Placental pericyte (primary cell): ENCODE data around the gene ITGB7. TPM values are rescaled to one million over a fixed set of nuclear protein-coding genes. Genes with fewer than 3 reads are reported as not detected.

ENCODE experiments used
- small RNA-seq: library from RNA; depleted of rRNA; stranded (forward); fragments of <200 nt; gene quantifications from one replicate; pipeline ENCODE3, GENCODE V24; 2012; ENCODE audit warnings: low replicate concordance
- total RNA-seq: library from RNA; depleted of rRNA; stranded (reverse); fragments of >200 nt; gene quantifications from 2 replicates; pipeline ENCODE4 v1.2.3, GENCODE V29; 2012

The ITGB7 gene
- total RNA-seq: under 0.01 and 0.29 TPM in 2 replicates

GRCh38 chr12:53207042-53207441 lies at the start of gene ITGB7:
Gene ITGB7 (minus strand): TSS chr12:53207251. CDS start chr12:53200443, 6,808 bp downstream.

DNA sequence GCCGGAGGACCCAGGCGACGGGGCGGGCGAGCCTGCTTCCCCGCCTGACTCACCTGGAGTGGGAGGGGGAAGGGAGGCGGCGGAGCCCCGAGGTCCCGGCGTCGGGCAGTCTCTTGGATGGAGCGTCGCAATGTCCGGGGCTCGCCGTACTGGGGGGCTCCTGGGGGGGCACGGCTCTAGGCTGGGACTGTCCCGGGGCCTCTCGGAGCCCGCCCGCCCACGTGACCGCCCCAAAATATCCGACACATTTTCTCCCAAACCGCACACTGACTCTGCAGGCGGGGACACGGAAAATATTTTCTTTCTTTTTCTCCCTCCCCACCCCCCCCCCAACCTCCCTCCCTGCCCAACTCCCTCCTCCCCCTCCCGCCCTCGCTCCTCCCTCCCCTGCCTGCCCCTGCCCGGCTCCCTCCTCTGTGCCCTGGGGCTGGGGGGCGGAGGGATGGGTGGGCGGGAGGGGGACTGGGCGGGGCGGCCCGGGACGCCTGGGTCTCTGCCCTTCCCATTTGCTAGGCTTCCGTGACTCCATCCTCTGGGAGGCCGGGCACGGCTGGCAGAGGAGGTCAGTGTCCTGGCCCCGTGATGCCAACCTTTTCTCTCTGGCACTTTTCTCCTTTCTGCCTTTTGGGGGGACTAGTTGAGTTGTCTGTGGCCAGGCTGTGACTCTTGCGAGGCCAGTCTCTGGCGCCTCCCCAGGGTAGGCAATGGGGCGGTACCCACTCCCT lies 25.0 kb upstream of the ITGB7 start, which contains the start of gene RARG:
Gene RARG, minus strand, starts transcription at position 289 of the 725 bp plus-strand sequence. CDS start 4,664 bp downstream, outside the sequence.

DNA sequence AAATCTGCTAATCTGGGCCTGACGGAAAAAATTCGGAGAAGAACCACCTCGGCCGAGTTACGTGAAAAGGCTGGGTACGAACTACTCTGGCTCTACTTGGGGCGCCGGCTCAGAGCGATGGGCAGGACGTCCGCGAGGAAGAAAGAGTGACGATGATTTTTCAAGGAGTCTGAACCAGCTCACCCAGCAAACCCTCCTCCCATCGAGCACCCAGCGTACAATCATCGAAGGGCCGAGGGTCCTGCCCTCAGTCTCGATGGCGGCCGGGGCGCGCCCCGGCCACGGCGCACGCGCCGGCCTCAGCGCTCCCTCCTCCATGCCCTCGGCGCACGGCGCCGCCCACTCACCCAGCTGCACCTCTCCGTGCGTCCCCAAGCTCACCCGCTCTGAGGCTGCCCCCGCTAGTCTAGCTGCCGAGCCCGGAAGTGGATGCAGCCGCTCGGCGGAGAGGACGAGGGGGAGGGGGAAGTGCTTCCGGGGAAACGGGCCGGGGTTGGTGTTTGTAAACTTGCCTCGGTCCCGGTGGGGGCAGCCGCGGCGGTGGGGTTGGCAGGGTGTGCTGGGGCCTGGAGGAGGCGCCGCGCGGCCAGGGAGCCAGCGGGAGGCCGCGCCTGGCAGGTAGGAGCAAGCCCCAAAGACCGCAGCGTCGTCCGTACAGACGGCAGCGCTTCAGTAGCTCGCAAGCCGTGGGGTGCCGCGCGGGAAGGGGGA lies 26.7 kb downstream of the ITGB7 start, which contains the start of the genes CSAD and ZNF740:
Gene CSAD, minus strand, starts transcription at position 706 of the 711 bp plus-strand sequence. CDS start 7,455 bp downstream, outside the sequence.
Gene ZNF740, plus strand, starts transcription at position 503 of the 711 bp plus-strand sequence. CDS start 1,262 bp downstream, outside the sequence.

Small RNAs within 50 kb of the gene (small RNA-seq; reads per million reads assigned to genes)
- not detected for gene HIGD1AP1

Other genes with a start within 250 kb of the ITGB7 start
- 649 and 1,935 TPM in 2 replicates for gene EIF4B, start 200.8 kb downstream of the ITGB7 start, total RNA-seq
- gene TNS2, start 157.2 kb downstream of the ITGB7 start, total RNA-seq: 33.7 and 50.1 TPM in 2 replicates
- 19.9 and 35.5 TPM in 2 replicates for gene SPRYD3, start 127.9 kb downstream of the ITGB7 start, total RNA-seq
- 160 and 250 TPM in 2 replicates for gene IGFBP6, start 109.6 kb downstream of the ITGB7 start, total RNA-seq
- gene SOAT2, start 103.8 kb downstream of the ITGB7 start, total RNA-seq: not detected in 2 replicates
- gene ZNF740, start 26.5 kb downstream of the ITGB7 start, total RNA-seq: 8.6 and 15.5 TPM in 2 replicates
- 3.5 and 5.9 TPM in 2 replicates for gene CSAD, start 26.3 kb downstream of the ITGB7 start, total RNA-seq
- 18.2 and 23.9 TPM in 2 replicates for gene RARG, start 25.0 kb upstream of the ITGB7 start, total RNA-seq
- gene ESPL1, start 61.0 kb upstream of the ITGB7 start, total RNA-seq: 0.66 and 19.0 TPM in 2 replicates
- gene PFDN5, start 88.3 kb upstream of the ITGB7 start, total RNA-seq: 180 and 363 TPM in 2 replicates
- gene MYG1, start 92.4 kb upstream of the ITGB7 start, total RNA-seq: 53.1 and 74.2 TPM in 2 replicates
- gene AAAS, start 114.4 kb upstream of the ITGB7 start, total RNA-seq: 39.4 and 64.6 TPM in 2 replicates
- gene SP7, start 129.1 kb upstream of the ITGB7 start, total RNA-seq: not detected in 2 replicates
- gene SP1, start 172.9 kb upstream of the ITGB7 start, total RNA-seq: 40.3 and 62.7 TPM in 2 replicates
- 0.44 TPM in 1 of 2 replicates, not detected in the other for gene AMHR2, start 216.6 kb upstream of the ITGB7 start, total RNA-seq
- 58.6 and 60.4 TPM in 2 replicates for gene PRR13, start 234.5 kb upstream of the ITGB7 start, total RNA-seq
- gene PCBP2, start 244.9 kb upstream of the ITGB7 start, total RNA-seq: 257 and 391 TPM in 2 replicates